Activated T-helper 2 cell treated with anti-CD3 and anti-CD28 coated beads, Interferon-gamma antibody, Interleukin-2, Interleukin-4, amounts not matched to agents 10 μg/mL and 5 μg/mL and 100 μg/mL, durations not matched to agents 14 hours and 24 hours and 36 hours (primary cell): ENCODE data around the gene TACR2. TPM values are rescaled to one million over a fixed set of nuclear protein-coding genes. Genes with fewer than 3 reads are reported as not detected.
"Not testable (repeated sequence)": the region's sequence is repeated elsewhere in the genome, so short reads cannot be mapped to it uniquely, and the experiment has no call there.

ENCODE experiments used
- DNase-seq: peaks from one replicate; pipeline ENCODE4 v3.0.0; 2021; ENCODE audit warnings: low spot score
- H3K27ac Mint-ChIP-seq: one replicate; pipeline ENCODE4 v1.8.0; 2021; ENCODE audit warnings: mixed read lengths
- H3K27me3 Mint-ChIP-seq: one replicate; pipeline ENCODE4 v1.8.0; 2021; ENCODE audit warnings: low read depth, mixed read lengths
- H3K36me3 Mint-ChIP-seq: one replicate; pipeline ENCODE4 v1.8.0; 2021; ENCODE audit warnings: low read depth, mixed read lengths
- H3K4me1 Mint-ChIP-seq: one replicate; pipeline ENCODE4 v1.8.0; 2021; ENCODE audit warnings: low read depth, mixed read lengths
- H3K4me3 Mint-ChIP-seq: one replicate; pipeline ENCODE4 v1.8.0; 2021; ENCODE audit warnings: low read depth, mild to moderate bottlenecking, moderate library complexity, mixed read lengths
- H3K9me3 Mint-ChIP-seq: one replicate; pipeline ENCODE4 v1.8.0; 2021; ENCODE audit warnings: mixed read lengths
- intact Hi-C: fragments of 100-400 bp; cut with micrococcal nuclease; formaldehyde crosslinking; loops from one replicate; pipeline ENCODE4 v1.15.1; 2023
- total RNA-seq: library from RNA; stranded (reverse); gene quantifications from 2 replicates; pipeline ENCODE4 v1.2.3, GENCODE V29; 2022

The TACR2 gene
- total RNA-seq, 1 donor from 2014 or later: not detected

DNA sequence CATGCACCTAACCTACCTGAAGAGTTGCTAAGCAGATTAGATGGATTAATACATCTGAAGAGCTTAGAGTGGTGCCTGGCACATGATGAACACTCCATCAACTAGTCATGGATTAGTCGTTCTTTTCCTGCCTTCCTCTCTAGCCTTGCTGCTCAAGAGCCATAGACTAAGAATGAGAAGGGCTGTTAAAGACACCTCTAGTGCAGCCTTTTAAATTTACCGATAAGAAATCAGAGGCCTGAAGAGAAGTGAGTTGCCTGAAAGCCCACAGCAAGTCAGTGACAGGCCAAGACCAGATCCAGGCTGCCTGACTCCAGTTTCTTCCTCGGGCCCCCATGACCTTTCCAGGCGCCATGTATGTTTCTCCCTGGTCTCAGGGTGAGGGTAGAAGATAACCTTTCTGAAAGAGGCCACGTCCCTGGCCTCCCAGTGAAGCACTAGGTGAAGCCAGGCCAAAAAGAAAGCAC is 41.1 kb upstream of the TACR2 start:
- Mint-ChIP-seq H3K4me1 (peaks cover 1% of the 10 kb centered on the region), H3K36me3 (no peaks in the 10 kb centered on the region), H3K27ac (no peak overlapping the region), H3K4me3 (no peak overlapping the region), H3K27me3 (peaks cover 5% of the 10 kb centered on the region), H3K9me3 (no peaks in the 10 kb centered on the region)
- no peak for DNase-seq
- intact Hi-C loops: no loop called here

- no peak for DNase-seq
- intact Hi-C loops: no loop called here
- Mint-ChIP-seq H3K9me3 (no peaks in the 10 kb centered on the region), H3K36me3 (no peaks in the 10 kb centered on the region), H3K4me1 (peaks cover 1% of the 10 kb centered on the region), H3K27ac (no peak overlapping the region), H3K4me3 (no peak overlapping the region), H3K27me3 (peaks cover 9% of the 10 kb centered on the region)
These were observed 40.4 kb upstream of the TACR2 start for GRCh38 chr10:69456880-69457693.

GRCh38 chr10:69455006-69455763 is 38.5 kb upstream of the TACR2 start:
- intact Hi-C loops: no loop called here
- H3K27ac Mint-ChIP-seq: no peak overlapping the region
- H3K9me3 Mint-ChIP-seq: no peaks in the 10 kb centered on the region
- no peak overlapping the region for H3K4me3 Mint-ChIP-seq
- peaks cover 5% of the 10 kb centered on the region for H3K4me1 Mint-ChIP-seq
- no peaks in the 10 kb centered on the region for H3K36me3 Mint-ChIP-seq
- H3K27me3 Mint-ChIP-seq: peaks cover 9% of the 10 kb centered on the region
- DNase-seq: no peak

DNA sequence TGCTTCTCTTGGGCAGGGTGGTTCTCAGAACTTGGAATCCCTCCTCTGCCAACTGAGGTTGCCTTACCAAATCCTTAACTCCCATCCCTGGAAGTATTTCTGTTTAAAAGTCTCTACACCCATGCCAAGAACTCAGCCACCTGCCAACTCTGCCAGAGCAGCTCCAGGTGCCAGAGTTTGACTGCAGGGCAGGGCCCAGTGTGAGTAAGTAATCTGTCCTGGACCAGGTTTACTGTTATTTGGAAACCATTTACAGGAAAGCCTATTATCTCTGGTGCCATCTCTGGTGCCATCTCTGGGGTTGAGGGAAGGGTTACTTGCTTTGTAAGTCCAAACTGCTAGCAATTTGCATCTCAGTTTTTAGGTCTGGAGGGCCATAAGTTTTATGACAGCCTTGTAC is 37.1 kb upstream of the TACR2 start:
- intact Hi-C loops: no loop called here
- Mint-ChIP-seq H3K27me3 (peaks cover 12% of the 10 kb centered on the region), H3K9me3 (no peaks in the 10 kb centered on the region), H3K36me3 (no peaks in the 10 kb centered on the region), H3K4me3 (no peak overlapping the region), H3K4me1 (peaks cover 5% of the 10 kb centered on the region), H3K27ac (no peak overlapping the region)
- DNase-seq: no peak

GRCh38 chr10:69452676-69453415 is 36.1 kb upstream of the TACR2 start:
- H3K27ac Mint-ChIP-seq: no peak overlapping the region
- no peaks in the 10 kb centered on the region for H3K9me3 Mint-ChIP-seq
- peaks cover 5% of the 10 kb centered on the region for H3K4me1 Mint-ChIP-seq
- no peaks in the 10 kb centered on the region for H3K36me3 Mint-ChIP-seq
- H3K27me3 Mint-ChIP-seq: peaks cover 12% of the 10 kb centered on the region
- peak overlapping the region; percentile 19 for H3K4me3 Mint-ChIP-seq
- DNase-seq: no peak
- intact Hi-C loops: no loop called here

DNA sequence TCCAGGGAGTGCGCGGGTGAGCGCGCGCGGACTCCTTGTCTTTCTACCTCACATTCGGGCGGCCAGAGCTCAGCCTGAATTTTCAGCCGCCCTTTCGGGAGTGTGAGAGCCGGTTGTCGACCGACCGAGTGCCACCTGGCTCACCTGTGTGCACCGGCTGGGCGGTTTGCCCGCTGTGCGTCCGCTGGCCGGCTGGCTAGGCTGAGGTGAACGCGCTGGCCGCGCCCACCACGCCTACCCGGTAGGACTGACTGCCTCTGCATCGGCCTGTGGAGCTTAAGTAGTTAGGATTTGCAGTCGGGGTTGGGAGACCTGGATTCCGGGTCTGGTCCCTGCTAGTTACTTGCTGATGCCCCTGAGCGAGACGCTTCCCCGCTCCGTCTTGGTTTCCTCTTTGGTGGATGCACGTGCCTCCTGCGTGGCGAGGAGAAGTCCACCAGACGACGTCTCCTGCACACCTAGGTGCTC is 35.1 kb upstream of the TACR2 start:
- no peak for DNase-seq
- Mint-ChIP-seq H3K9me3 (no peaks in the 10 kb centered on the region), H3K4me1 (peaks cover 3% of the 10 kb centered on the region), H3K27ac (no peak overlapping the region), H3K4me3 (peak overlapping the region; percentile 86), H3K36me3 (no peaks in the 10 kb centered on the region), H3K27me3 (peaks cover 12% of the 10 kb centered on the region)
- intact Hi-C loops: no loop called here

- Mint-ChIP-seq H3K9me3 (no peaks in the 10 kb centered on the region), H3K4me1 (peaks cover 3% of the 10 kb centered on the region), H3K36me3 (no peaks in the 10 kb centered on the region), H3K27ac (no peak within 1 kb of the TSS), H3K27me3 (peaks cover 12% of the 10 kb centered on the region), H3K4me3 (peak within 1 kb of the TSS; percentile 86)
- intact Hi-C loops: no loop called here
- DNase-seq: peak; percentile 73
These were observed 34.6 kb upstream of the TACR2 start, which contains the start of gene TSPAN15 for GRCh38 chr10:69451209-69451783. TSS of gene TSPAN15 (plus strand) at chr10:69451465. CDS start at chr10:69451595, 130 bp downstream.

DNA sequence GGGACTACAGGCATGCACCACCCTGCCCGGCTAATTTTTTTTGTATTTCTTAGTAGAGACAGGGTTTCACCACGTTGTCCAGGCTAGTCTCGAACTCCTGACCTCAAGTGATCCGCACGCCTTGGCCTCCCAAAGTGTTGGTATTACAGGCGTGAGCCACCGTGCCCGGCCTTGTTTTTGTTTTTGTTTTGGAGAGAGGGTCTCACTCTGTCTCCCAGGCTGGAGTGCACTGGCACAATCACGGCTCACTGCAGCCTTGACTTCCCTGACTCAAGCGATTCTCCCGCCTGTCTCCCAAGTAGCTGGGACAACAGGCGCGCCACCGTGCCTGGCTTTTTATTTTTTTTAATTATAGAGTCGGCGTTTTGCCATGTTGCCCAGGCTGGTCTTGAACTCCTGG is 33.7 kb upstream of the TACR2 start:
- H3K27ac Mint-ChIP-seq, H3K9me3 Mint-ChIP-seq, intact Hi-C loops, H3K4me1 Mint-ChIP-seq, H3K4me3 Mint-ChIP-seq, H3K36me3 Mint-ChIP-seq, DNase-seq: not testable (repeated sequence)
- peaks cover 12% of the 10 kb centered on the region for H3K27me3 Mint-ChIP-seq

DNA sequence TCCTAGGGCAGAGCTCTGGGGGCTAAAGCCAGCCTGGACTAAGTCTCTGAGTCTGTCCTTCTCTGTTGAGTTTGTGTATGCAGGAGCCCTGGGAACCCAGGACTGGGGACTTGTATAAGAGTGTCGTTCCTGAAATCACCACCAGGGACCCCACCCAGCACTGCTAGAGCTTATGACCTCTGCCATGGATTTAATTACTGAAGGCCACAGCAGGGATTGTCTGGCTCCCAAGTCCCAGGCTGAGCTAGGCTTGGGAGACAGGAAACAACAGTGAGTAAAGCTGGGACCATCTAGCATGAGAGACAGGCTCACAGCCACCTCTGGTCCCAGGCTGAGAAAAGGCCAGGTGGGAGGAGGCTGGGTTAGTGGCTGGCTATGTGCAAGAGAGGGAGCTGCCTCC is 33.1 kb upstream of the TACR2 start:
- no peak overlapping the region for H3K27ac Mint-ChIP-seq
- H3K27me3 Mint-ChIP-seq: peaks cover 12% of the 10 kb centered on the region
- no peak overlapping the region for H3K4me3 Mint-ChIP-seq
- intact Hi-C loops: no loop called here
- peak; percentile 20 for DNase-seq
- H3K36me3 Mint-ChIP-seq: no peaks in the 10 kb centered on the region
- H3K9me3 Mint-ChIP-seq: no peaks in the 10 kb centered on the region
- peaks cover 3% of the 10 kb centered on the region for H3K4me1 Mint-ChIP-seq

GRCh38 chr10:69446650-69447151 is 30.0 kb upstream of the TACR2 start:
- H3K36me3 Mint-ChIP-seq: no peaks in the 10 kb centered on the region
- peaks cover 10% of the 10 kb centered on the region for H3K27me3 Mint-ChIP-seq
- H3K9me3 Mint-ChIP-seq: no peaks in the 10 kb centered on the region
- DNase-seq: no peak
- no peak overlapping the region for H3K4me3 Mint-ChIP-seq
- intact Hi-C loops: no loop called here
- peaks cover 3% of the 10 kb centered on the region for H3K4me1 Mint-ChIP-seq
- no peak overlapping the region for H3K27ac Mint-ChIP-seq

- intact Hi-C loops: no loop called here
- Mint-ChIP-seq H3K27me3 (peaks cover 10% of the 10 kb centered on the region), H3K4me3 (no peak overlapping the region), H3K9me3 (no peaks in the 10 kb centered on the region), H3K27ac (no peak overlapping the region), H3K4me1 (peaks cover 3% of the 10 kb centered on the region), H3K36me3 (no peaks in the 10 kb centered on the region)
- DNase-seq: no peak
These were observed 29.5 kb upstream of the TACR2 start for GRCh38 chr10:69446229-69446628.

DNA sequence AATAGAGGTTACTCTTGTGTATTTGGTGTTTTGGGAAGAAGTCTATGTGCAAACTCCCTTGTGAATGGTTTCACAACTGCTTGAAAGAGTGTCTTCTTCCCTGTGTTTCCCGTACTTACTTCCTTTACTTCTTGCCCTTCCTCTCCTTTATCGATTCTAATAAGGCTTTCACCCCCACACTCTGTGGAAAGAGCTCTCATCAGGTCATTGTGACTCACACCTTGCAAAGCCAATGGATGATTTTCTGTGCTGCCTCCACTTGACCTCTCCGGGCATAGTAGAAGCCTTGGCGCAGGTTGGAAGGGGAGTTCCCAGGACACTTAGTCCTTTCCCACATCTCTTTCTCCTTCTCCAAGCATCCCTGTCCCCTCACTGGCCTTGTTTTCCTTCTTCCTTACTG is 28.3 kb upstream of the TACR2 start:
- Mint-ChIP-seq H3K9me3 (no peaks in the 10 kb centered on the region), H3K36me3 (no peaks in the 10 kb centered on the region), H3K4me1 (no peaks in the 10 kb centered on the region), H3K4me3 (no peak overlapping the region), H3K27ac (no peak overlapping the region), H3K27me3 (peaks cover 10% of the 10 kb centered on the region)
- no peak for DNase-seq
- intact Hi-C loops: no loop called here
